ENCODE measurements around the gene RAET1G. TPM values are rescaled to one million over a fixed set of nuclear protein-coding genes. Genes with fewer than 3 reads are reported as not detected.

RAET1G gene
- total and polyA plus RNA-seq, 9 of the 15 experiments (the other 6 are each of a cell fraction or from before 2014, with no cell fraction given): 0.11 TPM; not detected in 8

GRCh38 chr6:149867876-149868640, 54.9 kb downstream of the RAET1G start (continued):
- TF ChIP-seq SP2 (IDR thresholded peaks at IDR 0.05; ENCODE audit: extremely low read depth, low read depth, low read length, poor library complexity, severe bottlenecking) (no peak), SMARCA4 (IDR thresholded peaks at IDR 0.05) (peak; percentile 69), NRF1 (conservative IDR thresholded peaks at IDR 0.05 in 1 of 2, IDR thresholded peaks at IDR 0.05 in 1 of 2) (0 out of 4 replicates have a peak, but pooled peaks of 1 of the 2 experiments have one; percentile 38), HDAC1 (IDR thresholded peaks at IDR 0.05) (peak in 1 of 2 experiments; percentile 31; a peak in 1 of 4 replicates), ZNF318 (IDR thresholded peaks at IDR 0.05; ENCODE audit: borderline replicate concordance in 1 of 2, low read depth in 1 of 2) (0 out of 4 replicates have a peak, but pooled peaks of 1 of the 2 experiments have one; percentile 26), SMARCE1 (IDR thresholded peaks at IDR 0.05) (peak; percentile 61; the same call in 1 of the 2 replicates), KLF16 (IDR thresholded peaks at IDR 0.05) (no peak; the same call in 1 of the 2 replicates), KAT7 (CRISPR knock-in tag; IDR thresholded peaks at IDR 0.05; ENCODE audit: borderline replicate concordance) (peak; percentile 24; the same call in 1 of the 2 replicates), SIX5 (IDR thresholded peaks at IDR 0.05; ENCODE audit: borderline replicate concordance in 1 of 2, insufficient read depth in 1 of 2, low read depth in 1 of 2, low read length in 2 of 2) (no peak), MEIS2 (IDR thresholded peaks at IDR 0.05; ENCODE audit: partially characterized antibody) (no peak), GABPB1 (CRISPR knock-in tag; IDR thresholded peaks at IDR 0.05) (peak; percentile 32; the same call in 1 of the 2 replicates), CEBPB (tag; IDR thresholded peaks at IDR 0.05) (peak; percentile 90), ZNF507 (tag; conservative IDR thresholded peaks at IDR 0.05) (no peak), CBFA2T3 (IDR thresholded peaks at IDR 0.05) (peak; percentile 52)
- TF ChIP-seq, protein P1, sequence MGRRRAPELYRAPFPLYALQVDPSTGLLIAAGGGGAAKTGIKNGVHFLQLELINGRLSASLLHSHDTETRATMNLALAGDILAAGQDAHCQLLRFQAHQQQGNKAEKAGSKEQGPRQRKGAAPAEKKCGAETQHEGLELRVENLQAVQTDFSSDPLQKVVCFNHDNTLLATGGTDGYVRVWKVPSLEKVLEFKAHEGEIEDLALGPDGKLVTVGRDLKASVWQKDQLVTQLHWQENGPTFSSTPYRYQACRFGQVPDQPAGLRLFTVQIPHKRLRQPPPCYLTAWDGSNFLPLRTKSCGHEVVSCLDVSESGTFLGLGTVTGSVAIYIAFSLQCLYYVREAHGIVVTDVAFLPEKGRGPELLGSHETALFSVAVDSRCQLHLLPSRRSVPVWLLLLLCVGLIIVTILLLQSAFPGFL (CRISPR knock-in tag; IDR thresholded peaks at IDR 0.05): 0 out of 2 replicates have a peak, but pooled peaks have one; percentile 43
- TF ChIP-seq, protein P2, sequence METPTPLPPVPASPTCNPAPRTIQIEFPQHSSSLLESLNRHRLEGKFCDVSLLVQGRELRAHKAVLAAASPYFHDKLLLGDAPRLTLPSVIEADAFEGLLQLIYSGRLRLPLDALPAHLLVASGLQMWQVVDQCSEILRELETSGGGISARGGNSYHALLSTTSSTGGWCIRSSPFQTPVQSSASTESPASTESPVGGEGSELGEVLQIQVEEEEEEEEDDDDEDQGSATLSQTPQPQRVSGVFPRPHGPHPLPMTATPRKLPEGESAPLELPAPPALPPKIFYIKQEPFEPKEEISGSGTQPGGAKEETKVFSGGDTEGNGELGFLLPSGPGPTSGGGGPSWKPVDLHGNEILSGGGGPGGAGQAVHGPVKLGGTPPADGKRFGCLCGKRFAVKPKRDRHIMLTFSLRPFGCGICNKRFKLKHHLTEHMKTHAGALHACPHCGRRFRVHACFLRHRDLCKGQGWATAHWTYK (CRISPR knock-in tag; IDR thresholded peaks at IDR 0.05): no peak
